ENCODE measurements around the gene SPPL3. TPM values are rescaled to one million over a fixed set of nuclear protein-coding genes. Genes with fewer than 3 reads are reported as not detected.

The SPPL3 gene
- total RNA-seq, 1 experiment from 2014 or later: 39.7 TPM

- Histone ChIP-seq H3K36me3 (ENCODE audit: control insufficient read depth in 1 of 2, insufficient read depth in 2 of 2, low read length in 2 of 2) (no peaks in the 10 kb centered on the region), H3K79me2 (ENCODE audit: insufficient read depth, low read length) (no peaks in the 10 kb centered on the region), H3K4me2 (ENCODE audit: low read length) (no peak overlapping the region), H3K27me3 (ENCODE audit: insufficient read depth, low read length) (no peaks in the 10 kb centered on the region), H3K27ac (ENCODE audit: low read depth, low read length) (no peak overlapping the region), H4K20me1 (ENCODE audit: insufficient read depth) (no peaks in the 10 kb centered on the region), H3K9me2 (ENCODE audit: insufficient read depth) (no peaks in the 10 kb centered on the region), H3K9me3 (ENCODE audit: control insufficient read depth in 1 of 2, insufficient read depth in 1 of 2, low read depth in 1 of 2, low read length in 2 of 2) (no peaks in the 10 kb centered on the region), H3K9ac (ENCODE audit: low read length) (no peak overlapping the region), H3K4me3 (replicated peaks in 1 of 2; ENCODE audit: low read depth in 1 of 2, low read length in 2 of 2) (no peak overlapping the region), H2AFZ (ENCODE audit: low read depth, low read length, poor library complexity, severe bottlenecking) (no peak overlapping the region), H3K4me1 (ENCODE audit: control insufficient read depth in 1 of 2, insufficient read depth in 2 of 2, low read length in 2 of 2) (no peaks in the 10 kb centered on the region)
- BruUV-seq (replicated peaks): no TSS peak
- POLR2A ChIA-PET: no interaction called here
- RAD21 ChIA-PET (ENCODE audit: low non-redundant PET in 1 of 2, low total read pairs in 2 of 2, uncharacterized antibody in 2 of 2, unreplicated experiment in 2 of 2): no interaction called here
- intact Hi-C loops (cut with micrococcal nuclease): no loop called here
- CTCF ChIA-PET: no interaction called here
- TF ChIP-seq EGR1 (IDR thresholded peaks at IDR 0.05; ENCODE audit: low read depth) (no peak), ZBTB33 (IDR thresholded peaks at IDR 0.05; ENCODE audit: extremely low read depth, insufficient replicate concordance, low read length) (no peak), CBX3 (IDR thresholded peaks at IDR 0.05; ENCODE audit: low read depth) (no peak), FOSL1 (IDR thresholded peaks at IDR 0.05; ENCODE audit: low read depth) (no peak), JUND (IDR thresholded peaks at IDR 0.05) (no peak)
- TF ChIP-seq, protein P1, sequence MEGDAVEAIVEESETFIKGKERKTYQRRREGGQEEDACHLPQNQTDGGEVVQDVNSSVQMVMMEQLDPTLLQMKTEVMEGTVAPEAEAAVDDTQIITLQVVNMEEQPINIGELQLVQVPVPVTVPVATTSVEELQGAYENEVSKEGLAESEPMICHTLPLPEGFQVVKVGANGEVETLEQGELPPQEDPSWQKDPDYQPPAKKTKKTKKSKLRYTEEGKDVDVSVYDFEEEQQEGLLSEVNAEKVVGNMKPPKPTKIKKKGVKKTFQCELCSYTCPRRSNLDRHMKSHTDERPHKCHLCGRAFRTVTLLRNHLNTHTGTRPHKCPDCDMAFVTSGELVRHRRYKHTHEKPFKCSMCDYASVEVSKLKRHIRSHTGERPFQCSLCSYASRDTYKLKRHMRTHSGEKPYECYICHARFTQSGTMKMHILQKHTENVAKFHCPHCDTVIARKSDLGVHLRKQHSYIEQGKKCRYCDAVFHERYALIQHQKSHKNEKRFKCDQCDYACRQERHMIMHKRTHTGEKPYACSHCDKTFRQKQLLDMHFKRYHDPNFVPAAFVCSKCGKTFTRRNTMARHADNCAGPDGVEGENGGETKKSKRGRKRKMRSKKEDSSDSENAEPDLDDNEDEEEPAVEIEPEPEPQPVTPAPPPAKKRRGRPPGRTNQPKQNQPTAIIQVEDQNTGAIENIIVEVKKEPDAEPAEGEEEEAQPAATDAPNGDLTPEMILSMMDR (IDR thresholded peaks at IDR 0.05 in 2 of 3, conservative IDR thresholded peaks at IDR 0.05 in 1 of 3; ENCODE audit: borderline replicate concordance in 1 of 3, insufficient read depth in 1 of 3, low read depth in 2 of 3, low read length in 2 of 3): no peak
- TF ChIP-seq, protein P2, sequence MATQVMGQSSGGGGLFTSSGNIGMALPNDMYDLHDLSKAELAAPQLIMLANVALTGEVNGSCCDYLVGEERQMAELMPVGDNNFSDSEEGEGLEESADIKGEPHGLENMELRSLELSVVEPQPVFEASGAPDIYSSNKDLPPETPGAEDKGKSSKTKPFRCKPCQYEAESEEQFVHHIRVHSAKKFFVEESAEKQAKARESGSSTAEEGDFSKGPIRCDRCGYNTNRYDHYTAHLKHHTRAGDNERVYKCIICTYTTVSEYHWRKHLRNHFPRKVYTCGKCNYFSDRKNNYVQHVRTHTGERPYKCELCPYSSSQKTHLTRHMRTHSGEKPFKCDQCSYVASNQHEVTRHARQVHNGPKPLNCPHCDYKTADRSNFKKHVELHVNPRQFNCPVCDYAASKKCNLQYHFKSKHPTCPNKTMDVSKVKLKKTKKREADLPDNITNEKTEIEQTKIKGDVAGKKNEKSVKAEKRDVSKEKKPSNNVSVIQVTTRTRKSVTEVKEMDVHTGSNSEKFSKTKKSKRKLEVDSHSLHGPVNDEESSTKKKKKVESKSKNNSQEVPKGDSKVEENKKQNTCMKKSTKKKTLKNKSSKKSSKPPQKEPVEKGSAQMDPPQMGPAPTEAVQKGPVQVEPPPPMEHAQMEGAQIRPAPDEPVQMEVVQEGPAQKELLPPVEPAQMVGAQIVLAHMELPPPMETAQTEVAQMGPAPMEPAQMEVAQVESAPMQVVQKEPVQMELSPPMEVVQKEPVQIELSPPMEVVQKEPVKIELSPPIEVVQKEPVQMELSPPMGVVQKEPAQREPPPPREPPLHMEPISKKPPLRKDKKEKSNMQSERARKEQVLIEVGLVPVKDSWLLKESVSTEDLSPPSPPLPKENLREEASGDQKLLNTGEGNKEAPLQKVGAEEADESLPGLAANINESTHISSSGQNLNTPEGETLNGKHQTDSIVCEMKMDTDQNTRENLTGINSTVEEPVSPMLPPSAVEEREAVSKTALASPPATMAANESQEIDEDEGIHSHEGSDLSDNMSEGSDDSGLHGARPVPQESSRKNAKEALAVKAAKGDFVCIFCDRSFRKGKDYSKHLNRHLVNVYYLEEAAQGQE (IDR thresholded peaks at IDR 0.05; ENCODE audit: low read depth): no peak
- DNase-seq (ENCODE audit: low read depth, low spot score) (no peak), ATAC-seq (no peak)
These were observed 10.6 kb upstream of the SPPL3 start for GRCh38 chr12:120914794-120915193.

Data from HCT116 (cell line).